GM12892 (cell line): ENCODE results near the gene BMERB1.

Experiments
- POLR2A ChIP-seq: IDR thresholded peaks from 2 replicates; pipeline ENCODE4 v1.6.1; 2011; ENCODE audit warnings: low read depth, low read length, control low read depth
- POLR2AphosphoS5 ChIP-seq: IDR thresholded peaks from 2 replicates; pipeline ENCODE4 v1.6.1; 2011; ENCODE audit warnings: low read depth, low read length, control low read depth
- TAF1 ChIP-seq: IDR thresholded peaks from 2 replicates; pipeline ENCODE4 v1.6.1; 2011; ENCODE audit warnings: low read depth, mild to moderate bottlenecking, control low read depth, low read length, borderline replicate concordance

DNA sequence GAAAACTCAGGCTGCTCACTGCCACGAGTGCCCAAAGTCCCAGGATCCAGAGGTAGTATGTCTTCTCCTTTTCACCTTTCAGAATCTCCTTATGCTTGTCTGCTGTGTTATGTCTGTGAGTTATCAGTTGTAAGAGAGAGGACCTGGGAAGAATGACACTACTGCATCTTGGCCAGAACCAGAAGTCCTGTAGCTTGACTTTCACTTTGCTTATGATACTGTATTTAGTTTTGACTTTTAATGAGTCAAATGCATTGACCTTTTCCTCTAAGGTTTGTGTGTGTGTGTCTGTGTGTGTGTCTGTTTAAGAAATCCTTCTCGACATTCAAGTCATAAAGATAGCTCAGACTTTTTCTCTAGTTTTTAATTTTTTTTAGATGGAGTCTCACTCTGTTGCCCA lies 43.4 kb downstream of the BMERB1 start:
- no peak for TF ChIP-seq TAF1
- TF ChIP-seq POLR2A: no peak
- TF ChIP-seq POLR2AphosphoS5: no peak
